Smooth muscle cell (in vitro differentiated cells): ENCODE results near the gene KIAA1958. TPM values are rescaled to one million over a fixed set of nuclear protein-coding genes. Genes with fewer than 3 reads are reported as not detected.

ENCODE experiments used
- DNase-seq: peaks from one replicate; lab custom pipeline; 2025; ENCODE audit not compliant: unreplicated experiment; lab: John Stamatoyannopoulos, UW
- H2AFZ ChIP-seq: fragments of 200-600 bp; sonication (generic); 2 replicates; pipeline ENCODE4 v1.6.0; 2016; ENCODE audit warnings: antibody characterized with exemption, low read depth, mild to moderate bottlenecking
- H3F3A ChIP-seq: fragments of 200-600 bp; sonication (generic); 2 replicates; pipeline ENCODE4 v1.6.0; 2017; ENCODE audit warnings: antibody characterized with exemption, low read depth
- H3K27ac ChIP-seq: fragments of 200-600 bp; sonication (generic); 2 replicates; pipeline ENCODE4 v1.5.1; 2016; ENCODE audit warnings: low read depth, mild to moderate bottlenecking
- H3K27me3 ChIP-seq: fragments of 200-600 bp; sonication (generic); 2 replicates; pipeline ENCODE4 v1.6.1; 2016; ENCODE audit warnings: low read depth, mild to moderate bottlenecking
- H3K36me3 ChIP-seq: fragments of 200-600 bp; sonication (generic); 2 replicates; pipeline ENCODE4 v1.5.1; 2016; ENCODE audit warnings: low read depth
- H3K4me1 ChIP-seq: fragments of 200-600 bp; sonication (generic); 2 replicates; pipeline ENCODE4 v1.5.1; 2016; ENCODE audit warnings: low read depth
- H3K4me2 ChIP-seq: fragments of 200-600 bp; sonication (generic); 2 replicates; pipeline ENCODE4 v1.6.0; 2016; ENCODE audit warnings: mild to moderate bottlenecking
- H3K4me3 ChIP-seq: fragments of 200-600 bp; sonication (generic); 2 replicates; pipeline ENCODE4 v1.5.1; 2016; ENCODE audit warnings: mild to moderate bottlenecking
- H3K79me2 ChIP-seq: fragments of 200-600 bp; sonication (generic); 2 replicates; pipeline ENCODE4 v1.6.0; 2016; ENCODE audit warnings: low read depth, mild to moderate bottlenecking
- H3K9ac ChIP-seq: fragments of 200-600 bp; sonication (generic); 2 replicates; pipeline ENCODE4 v1.6.0; 2016; ENCODE audit warnings: low read depth
- H3K9me3 ChIP-seq: fragments of 200-600 bp; sonication (generic); replicated peaks from 2 replicates; pipeline ENCODE4 v1.5.1; 2016; ENCODE audit warnings: low read depth
- H4K20me1 ChIP-seq: fragments of 200-600 bp; sonication (generic); 2 replicates; pipeline ENCODE4 v1.6.0; 2016; ENCODE audit warnings: low read depth
- CTCF ChIP-seq: fragments of 200-600 bp; sonication (generic); IDR thresholded peaks from 2 replicates; pipeline ENCODE4 v1.5.1; 2017; ENCODE audit warnings: borderline replicate concordance, mild to moderate bottlenecking, antibody characterized with exemption; ENCODE audit not compliant: insufficient read depth, poor library complexity, severe bottlenecking
- WGBS: methylation state at CpG from one replicate; pipeline ENCODE4 v1.1.7; 2016; ENCODE audit warnings: low lambda C conversion rate; 5-methylcytosine and 5-hydroxymethylcytosine counted together
- polyA plus RNA-seq: library from polyadenylated mRNA; unstranded; fragments of >200 nt; fragmentation: Nextera tagmentation; extraction: Ambion mirVana; gene quantifications from 2 replicates; pipeline ENCODE4 v1.2.1, GENCODE V29; 2016
- total RNA-seq: library from RNA; depleted of rRNA; stranded (reverse); fragments of >200 nt; gene quantifications from 2 replicates; pipeline ENCODE4 v1.2.3, GENCODE V29; 2014

Gene KIAA1958
- total and polyA plus RNA-seq, 2 experiments from 2014 or later: 1.1 to 1.8 TPM

GRCh38 chr9:112640311-112640710, 153.7 kb downstream of the KIAA1958 start:
- Histone ChIP-seq H3K36me3 (no peaks in the 10 kb centered on the region), H3K9ac (no peak overlapping the region), H3K27me3 (no peaks in the 10 kb centered on the region), H3K4me3 (no peak overlapping the region), H2AFZ (no peak overlapping the region), H3K4me1 (no peaks in the 10 kb centered on the region), H4K20me1 (no peaks in the 10 kb centered on the region), H3K27ac (no peak overlapping the region), H3K9me3 (no peaks in the 10 kb centered on the region), H3F3A (no peaks in the 10 kb centered on the region), H3K79me2 (no peaks in the 10 kb centered on the region), H3K4me2 (no peak overlapping the region)
- TF ChIP-seq CTCF: no peak
- 93% methylated on average over 4 of the region's 4 CpGs for WGBS
- DNase-seq: no peak

- Histone ChIP-seq H3K36me3 (no peaks in the 10 kb centered on the region), H2AFZ (no peak overlapping the region), H3K9ac (no peak overlapping the region), H3F3A (no peaks in the 10 kb centered on the region), H3K27me3 (no peaks in the 10 kb centered on the region), H3K9me3 (no peaks in the 10 kb centered on the region), H4K20me1 (no peaks in the 10 kb centered on the region), H3K27ac (no peak overlapping the region), H3K4me2 (no peak overlapping the region), H3K4me1 (no peaks in the 10 kb centered on the region), H3K79me2 (no peaks in the 10 kb centered on the region), H3K4me3 (no peak overlapping the region)
- TF ChIP-seq CTCF: no peak
- no peak for DNase-seq
- WGBS: 92% methylated on average over 3 of the region's 3 CpGs
These were observed 155.5 kb downstream of the KIAA1958 start for GRCh38 chr9:112642126-112642525.

GRCh38 chr9:112647596-112647995, 161.0 kb downstream of the KIAA1958 start:
- H4K20me1 ChIP-seq: no peaks in the 10 kb centered on the region
- H3K9ac ChIP-seq: no peak overlapping the region
- H3F3A ChIP-seq: no peaks in the 10 kb centered on the region
- no peaks in the 10 kb centered on the region for H3K36me3 ChIP-seq
- no peaks in the 10 kb centered on the region for H3K79me2 ChIP-seq
- 89% methylated on average over 3 of the region's 3 CpGs for WGBS
- no peaks in the 10 kb centered on the region for H3K4me1 ChIP-seq
- no peak overlapping the region for H2AFZ ChIP-seq
- DNase-seq: no peak
- H3K27ac ChIP-seq: no peak overlapping the region
- H3K27me3 ChIP-seq: no peaks in the 10 kb centered on the region
- no peak for TF ChIP-seq CTCF
- H3K9me3 ChIP-seq: no peaks in the 10 kb centered on the region
- H3K4me3 ChIP-seq: no peak overlapping the region
- H3K4me2 ChIP-seq: no peak overlapping the region

DNA sequence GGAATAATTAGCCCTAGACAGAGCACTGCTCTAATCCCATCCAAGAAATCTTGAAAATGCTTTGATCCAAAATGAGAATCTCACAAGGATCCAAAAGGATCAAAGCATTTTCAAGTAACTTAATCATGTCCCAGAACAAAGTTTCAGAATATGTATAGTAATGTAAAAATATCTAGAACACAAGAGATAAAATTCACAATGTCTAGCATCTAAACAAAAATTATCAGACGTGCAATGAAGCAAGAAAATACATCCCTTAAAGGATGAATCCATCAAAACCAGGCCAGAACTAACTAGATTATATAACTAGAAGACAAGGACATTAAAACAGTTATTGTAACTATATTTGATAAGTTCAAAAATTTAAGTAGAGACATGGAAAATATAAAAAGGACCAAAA, 162.0 kb downstream of the KIAA1958 start:
- Histone ChIP-seq H3K9me3 (no peaks in the 10 kb centered on the region), H3K4me3 (no peak overlapping the region), H2AFZ (no peak overlapping the region), H3F3A (no peaks in the 10 kb centered on the region), H3K9ac (no peak overlapping the region), H3K4me2 (no peak overlapping the region), H3K4me1 (no peaks in the 10 kb centered on the region), H3K79me2 (no peaks in the 10 kb centered on the region), H3K27ac (no peak overlapping the region), H3K36me3 (no peaks in the 10 kb centered on the region), H4K20me1 (no peaks in the 10 kb centered on the region), H3K27me3 (no peaks in the 10 kb centered on the region)
- no peak for TF ChIP-seq CTCF
- 98% methylated on average over 1 of the region's 1 CpG for WGBS
- no peak for DNase-seq
